RWPE2 (cell line): ENCODE results near the gene SLC10A6.

ENCODE experiments used
- ATAC-seq: fragments of 200-7000 bp; cut with Tn5 transposase; 3 replicates; pipeline ENCODE4 v1.9.1; 2021; ENCODE audit warnings: low read depth
- DNase-seq: peaks from one replicate; pipeline ENCODE4 v3.0.0-alpha.2; 2020; ENCODE audit warnings: low spot score
- H3K27ac ChIP-seq: fragments of 450-650 bp; 2 replicates; pipeline ENCODE4 v1.5.1; 2017; ENCODE audit warnings: mild to moderate bottlenecking; ENCODE audit not compliant: poor library complexity, severe bottlenecking
- H3K27me3 ChIP-seq: fragments of 250-450 bp; sonication (Bioruptor Pico); 2 replicates; pipeline ENCODE4 v1.5.1; 2021; ENCODE audit warnings: mild to moderate bottlenecking, moderate library complexity; ENCODE audit not compliant: insufficient read depth, poor library complexity, severe bottlenecking
- H3K36me3 ChIP-seq: fragments of 250-450 bp; sonication (Bioruptor Pico); 2 replicates; pipeline ENCODE4 v1.5.1; 2020; ENCODE audit warnings: low read depth, mild to moderate bottlenecking, moderate library complexity
- H3K4me1 ChIP-seq: fragments of 250-450 bp; sonication (Bioruptor Pico); 2 replicates; pipeline ENCODE4 v1.5.1; 2021; ENCODE audit warnings: mild to moderate bottlenecking, moderate library complexity; ENCODE audit not compliant: insufficient read depth, poor library complexity, severe bottlenecking
- H3K4me3 ChIP-seq: fragments of 250-450 bp; sonication (Bioruptor Pico); 2 replicates; pipeline ENCODE4 v1.5.1; 2021; ENCODE audit warnings: mild to moderate bottlenecking, moderate library complexity; ENCODE audit not compliant: severe bottlenecking
- H3K9me3 ChIP-seq: fragments of 250-450 bp; sonication (Bioruptor Pico); 2 replicates; pipeline ENCODE4 v1.5.1; 2021; ENCODE audit warnings: mild to moderate bottlenecking, moderate library complexity; ENCODE audit not compliant: severe bottlenecking
- CTCF ChIP-seq: fragments of 450-650 bp; IDR thresholded peaks from one replicate; pipeline ENCODE4 v1.5.1; 2017; ENCODE audit warnings: mild to moderate bottlenecking, moderate library complexity; ENCODE audit not compliant: poor library complexity, severe bottlenecking

Gene SLC10A6

DNA sequence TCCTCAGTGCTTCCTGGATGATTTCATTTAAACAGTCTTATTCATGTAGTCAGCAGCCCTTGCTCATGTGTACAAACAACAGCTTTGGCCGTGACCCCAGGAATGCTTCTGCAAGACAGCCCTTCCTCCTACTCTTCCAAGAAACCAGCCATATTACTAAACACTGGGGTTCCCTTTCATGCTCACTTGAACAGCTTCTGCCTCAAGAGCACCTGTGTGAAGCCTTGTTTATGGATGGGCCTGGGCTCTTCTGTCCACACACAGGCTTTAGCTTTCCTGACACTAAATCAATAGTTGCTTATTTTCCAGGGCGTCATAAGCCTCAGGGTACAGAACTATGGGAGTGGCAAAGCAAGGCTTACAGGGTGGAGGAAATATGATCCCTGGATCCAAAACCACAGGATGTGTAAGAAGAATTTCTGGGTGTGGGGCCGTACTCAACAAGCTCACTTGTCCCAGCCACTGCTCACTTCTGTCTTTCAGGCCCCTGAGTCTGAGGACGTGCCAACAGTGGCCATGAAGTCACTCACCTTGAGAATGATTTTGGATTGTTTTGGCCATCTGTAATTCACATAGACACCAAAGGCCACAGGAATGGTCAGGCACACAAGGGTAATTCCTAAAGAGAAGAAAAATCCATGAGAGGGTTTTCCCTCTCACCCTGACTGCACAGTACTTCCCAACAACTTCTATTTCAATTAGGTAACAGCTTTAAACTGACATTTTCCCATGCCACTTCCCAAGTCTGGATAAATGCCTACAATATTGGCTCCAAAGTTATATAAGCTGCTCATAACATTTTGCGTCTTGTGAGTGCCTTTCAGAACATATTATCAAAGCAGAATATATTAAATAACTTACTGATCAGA is 17.7 kb downstream of the SLC10A6 start:
- H3K4me3 ChIP-seq: no peak overlapping the region
- H3K36me3 ChIP-seq: no peaks in the 10 kb centered on the region
- no peak for TF ChIP-seq CTCF
- H3K4me1 ChIP-seq: peaks cover 17% of the 10 kb centered on the region
- peak overlapping the region; percentile 93 for H3K27ac ChIP-seq
- H3K9me3 ChIP-seq: no peaks in the 10 kb centered on the region
- no peaks in the 10 kb centered on the region for H3K27me3 ChIP-seq
- DNase-seq (peak; percentile 73), ATAC-seq (peak; percentile 93)

DNA sequence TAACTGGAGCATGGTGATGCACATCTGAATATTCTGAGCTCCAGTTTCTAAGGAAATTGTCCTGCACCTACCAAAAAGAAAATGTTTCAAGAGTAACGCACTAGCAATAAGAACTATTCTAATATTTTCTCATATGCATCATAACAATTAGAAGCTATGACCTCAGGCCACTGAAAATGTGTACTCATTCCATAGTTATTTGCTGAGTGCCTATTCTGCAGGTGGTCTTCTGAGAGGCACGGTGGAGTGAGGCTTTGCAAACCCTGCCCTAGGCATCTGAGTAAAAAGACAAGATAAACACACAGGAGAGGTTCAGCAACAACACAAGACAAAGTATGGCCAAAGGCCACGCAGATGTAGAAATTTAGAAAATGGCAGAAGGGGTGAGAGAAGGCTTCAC is 23.7 kb downstream of the SLC10A6 start:
- no peaks in the 10 kb centered on the region for H3K27me3 ChIP-seq
- ATAC-seq: peak; percentile 51; the same call in 1 of the 3 replicates

DNA sequence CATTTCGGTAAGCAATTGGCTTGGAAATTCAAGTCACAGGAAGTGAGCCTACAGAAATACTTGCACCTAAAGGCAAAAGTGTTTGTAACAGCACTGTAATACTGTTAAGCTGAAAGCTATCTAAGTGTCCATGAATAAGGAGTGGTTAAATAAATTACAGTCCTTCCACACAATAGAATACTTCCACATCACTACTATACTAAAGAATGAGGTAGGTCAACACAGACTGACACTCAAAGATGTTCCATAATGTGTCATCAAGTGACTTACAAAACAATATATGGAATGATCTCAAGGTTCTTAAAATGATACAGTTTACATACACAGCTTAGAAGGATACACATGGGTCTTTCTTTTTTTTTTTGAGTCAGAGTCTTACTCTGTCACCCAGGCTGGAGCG is 27.0 kb downstream of the SLC10A6 start:
- Histone ChIP-seq H3K36me3 (no peaks in the 10 kb centered on the region), H3K27me3 (no peaks in the 10 kb centered on the region), H3K4me3 (no peak overlapping the region), H3K9me3 (no peaks in the 10 kb centered on the region), H3K4me1 (peaks cover 8% of the 10 kb centered on the region), H3K27ac (no peak overlapping the region)
- peak; percentile 44; the same call in 1 of the 3 replicates for ATAC-seq
- no peak for DNase-seq
- no peak for TF ChIP-seq CTCF

More for the DNA sequence above, 23.7 kb downstream of the SLC10A6 start:
- no peak for TF ChIP-seq CTCF
- no peak overlapping the region for H3K4me3 ChIP-seq
- DNase-seq: no peak
- no peak overlapping the region for H3K27ac ChIP-seq
- H3K4me1 ChIP-seq: peaks cover 10% of the 10 kb centered on the region
- no peaks in the 10 kb centered on the region for H3K9me3 ChIP-seq
- no peaks in the 10 kb centered on the region for H3K36me3 ChIP-seq

DNA sequence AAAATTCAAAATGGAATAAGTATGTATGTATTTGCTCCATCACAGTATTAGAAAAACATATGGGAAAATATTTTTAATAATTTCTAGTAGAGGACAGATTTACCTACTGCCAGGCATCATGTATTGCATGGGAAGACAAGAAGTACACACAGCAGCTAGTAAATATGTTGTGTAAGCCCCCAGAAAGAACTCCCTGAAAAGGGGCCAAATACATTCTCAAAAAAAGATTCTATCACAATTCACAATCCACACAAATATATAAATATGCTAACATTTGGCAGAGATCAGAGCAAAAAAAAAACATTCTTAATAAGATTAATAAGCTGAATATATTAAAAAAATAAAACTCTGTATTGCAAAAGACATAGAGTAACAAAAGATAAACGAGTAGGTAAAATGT is 28.0 kb downstream of the SLC10A6 start:
- no peak for ATAC-seq
- H3K27me3 ChIP-seq: no peaks in the 10 kb centered on the region
- H3K9me3 ChIP-seq: no peaks in the 10 kb centered on the region
- no peak overlapping the region for H3K4me3 ChIP-seq
- no peak for DNase-seq
- peaks cover 8% of the 10 kb centered on the region for H3K4me1 ChIP-seq
- TF ChIP-seq CTCF: no peak
- no peaks in the 10 kb centered on the region for H3K36me3 ChIP-seq
- H3K27ac ChIP-seq: no peak overlapping the region

DNA sequence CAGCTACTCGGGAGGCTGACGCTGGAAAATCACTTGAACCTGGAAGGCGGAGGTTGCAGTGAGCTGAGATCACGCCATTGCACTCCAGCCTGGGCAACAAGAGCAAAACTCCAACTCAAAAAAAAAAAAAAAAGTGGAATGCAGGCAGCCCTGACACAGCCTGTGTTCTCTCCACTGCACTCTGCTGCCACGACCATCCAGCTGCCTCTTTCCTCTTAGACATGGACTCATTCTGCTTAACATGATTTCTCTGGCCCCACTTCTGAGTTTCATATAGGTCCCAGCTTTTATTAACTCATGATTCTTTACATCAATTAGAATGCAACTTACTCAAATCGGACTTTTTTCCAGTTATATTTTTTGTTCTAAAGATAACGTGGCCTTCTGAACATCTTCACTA is 29.6 kb downstream of the SLC10A6 start:
- DNase-seq (no peak), ATAC-seq (no peak)
- no peaks in the 10 kb centered on the region for H3K27me3 ChIP-seq
- TF ChIP-seq CTCF: no peak
- no peak overlapping the region for H3K4me3 ChIP-seq
- H3K27ac ChIP-seq: no peak overlapping the region
- H3K36me3 ChIP-seq: peaks cover 14% of the 10 kb centered on the region
- peaks cover under 1% of the 10 kb centered on the region for H3K4me1 ChIP-seq
- no peaks in the 10 kb centered on the region for H3K9me3 ChIP-seq
